SU-DHL-6 (cell line): ENCODE data around the gene SLC7A4.

Source experiments
- H2AFZ ChIP-seq: fragments of 200-600 bp; sonication (generic); 2 replicates; pipeline ENCODE4 v1.6.1; 2014; ENCODE audit warnings: low read depth, mild to moderate bottlenecking, moderate library complexity, mixed read lengths, antibody characterized with exemption, low read length; ENCODE audit not compliant: severe bottlenecking
- H3F3A ChIP-seq: fragments of 200-600 bp; shearing (Covaris generic); 2 replicates; pipeline ENCODE4 v1.6.0; 2016; ENCODE audit warnings: antibody characterized with exemption, mild to moderate bottlenecking; ENCODE audit not compliant: insufficient read depth
- H3K27ac ChIP-seq: fragments of 200-600 bp; sonication (generic); 2 replicates; pipeline ENCODE4 v1.5.1; 2016; ENCODE audit warnings: low read depth, mild to moderate bottlenecking, low read length, moderate library complexity, mixed read lengths
- H3K27me3 ChIP-seq: fragments of 200-600 bp; sonication (generic), shearing (Covaris generic); 2 replicates; pipeline ENCODE4 v1.6.0; 2014; ENCODE audit warnings: mild to moderate bottlenecking, low read length
- H3K36me3 ChIP-seq: fragments of 200-600 bp; sonication (generic); 2 replicates; pipeline ENCODE4 v1.6.1; 2014; ENCODE audit warnings: mild to moderate bottlenecking, low read length, mixed read lengths
- H3K4me2 ChIP-seq: fragments of 300-600, 200-600 bp; shearing (Covaris generic), sonication (generic); 2 replicates; pipeline ENCODE4 v1.6.0; 2014; ENCODE audit warnings: low read length, low read depth, mild to moderate bottlenecking; ENCODE audit not compliant: poor library complexity, severe bottlenecking
- H3K4me3 ChIP-seq: fragments of 200-600 bp; sonication (generic); 2 replicates; pipeline ENCODE4 v1.5.1; 2014; ENCODE audit warnings: antibody characterized with exemption, low read length, mild to moderate bottlenecking, mixed read lengths; ENCODE audit not compliant: insufficient read depth, poor library complexity, severe bottlenecking
- H3K79me2 ChIP-seq: fragments of 200-600 bp; sonication (generic); 2 replicates; pipeline ENCODE4 v1.6.1; 2014; ENCODE audit warnings: mild to moderate bottlenecking, low read length, moderate library complexity; ENCODE audit not compliant: insufficient read depth
- H3K9ac ChIP-seq: fragments of 200-600 bp; sonication (generic); 2 replicates; pipeline ENCODE4 v1.7.0; 2014; ENCODE audit warnings: mild to moderate bottlenecking, low read length
- H3K9me2 ChIP-seq: fragments of 200-600 bp; sonication (generic); replicated peaks from 2 replicates; pipeline ENCODE4 v1.6.1; 2014; ENCODE audit warnings: low read length; ENCODE audit not compliant: insufficient read depth
- H3K9me3 ChIP-seq: fragments of 200-600 bp; sonication (generic); 2 replicates; pipeline ENCODE4 v1.6.1; 2014; ENCODE audit warnings: low read length, mixed read lengths; ENCODE audit not compliant: insufficient read depth
- H4K20me1 ChIP-seq: fragments of 200-600 bp; sonication (generic); 2 replicates; pipeline ENCODE4 v1.6.1; 2014; ENCODE audit warnings: low read depth, mild to moderate bottlenecking, antibody characterized with exemption, low read length, moderate library complexity, mixed read lengths
- EZH2phosphoT487 ChIP-seq: fragments of 200-600 bp; sonication (generic), shearing (Covaris generic); conservative IDR thresholded peaks from 2 replicates; pipeline ENCODE4 v1.6.1; 2018; ENCODE audit warnings: mild to moderate bottlenecking, antibody characterized with exemption, low read length, moderate library complexity, mixed read lengths
- TF ChIP-seq, protein P1 (sequence below): fragments of 200-600 bp; sonication (generic); IDR thresholded peaks from one replicate; pipeline ENCODE4 v1.5.1; 2017; ENCODE audit warnings: antibody characterized with exemption, mild to moderate bottlenecking, low read length, moderate library complexity; ENCODE audit not compliant: insufficient read depth, poor library complexity, severe bottlenecking

SLC7A4 gene

DNA sequence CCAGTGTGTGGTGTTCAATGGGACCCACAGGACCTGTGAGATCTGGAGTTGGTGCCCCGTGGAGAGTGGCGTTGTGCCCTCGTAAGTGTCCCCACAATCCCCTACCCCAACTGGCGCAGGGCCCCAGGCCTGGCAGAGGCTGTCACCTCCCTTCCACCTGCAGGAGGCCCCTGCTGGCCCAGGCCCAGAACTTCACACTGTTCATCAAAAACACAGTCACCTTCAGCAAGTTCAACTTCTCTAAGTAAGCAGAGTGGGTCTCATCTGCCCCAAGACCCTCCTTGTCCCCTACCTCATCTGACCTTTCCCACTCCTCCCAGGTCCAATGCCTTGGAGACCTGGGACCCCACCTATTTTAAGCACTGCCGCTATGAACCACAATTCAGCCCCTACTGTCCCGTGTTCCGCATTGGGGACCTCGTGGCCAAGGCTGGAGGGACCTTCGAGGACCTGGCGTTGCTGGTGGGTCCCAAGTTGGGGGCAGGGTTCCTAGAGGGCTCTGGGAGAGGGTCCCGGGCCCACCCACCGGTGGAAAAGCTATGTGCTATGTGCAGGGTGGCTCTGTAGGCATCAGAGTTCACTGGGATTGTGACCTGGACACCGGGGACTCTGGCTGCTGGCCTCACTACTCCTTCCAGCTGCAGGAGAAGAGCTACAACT is 9.3 kb downstream of the SLC7A4 start:
- Histone ChIP-seq H3K27me3 (no peaks in the 10 kb centered on the region), H3K36me3 (no peaks in the 10 kb centered on the region), H3F3A (no peaks in the 10 kb centered on the region), H4K20me1 (no peaks in the 10 kb centered on the region), H3K9ac (no peak overlapping the region), H3K27ac (no peak overlapping the region), H3K9me2 (no peaks in the 10 kb centered on the region), H3K79me2 (no peaks in the 10 kb centered on the region), H3K4me2 (no peak overlapping the region), H3K9me3 (no peaks in the 10 kb centered on the region), H3K4me3 (no peak overlapping the region), H2AFZ (no peak overlapping the region)
- TF ChIP-seq, protein P1, sequence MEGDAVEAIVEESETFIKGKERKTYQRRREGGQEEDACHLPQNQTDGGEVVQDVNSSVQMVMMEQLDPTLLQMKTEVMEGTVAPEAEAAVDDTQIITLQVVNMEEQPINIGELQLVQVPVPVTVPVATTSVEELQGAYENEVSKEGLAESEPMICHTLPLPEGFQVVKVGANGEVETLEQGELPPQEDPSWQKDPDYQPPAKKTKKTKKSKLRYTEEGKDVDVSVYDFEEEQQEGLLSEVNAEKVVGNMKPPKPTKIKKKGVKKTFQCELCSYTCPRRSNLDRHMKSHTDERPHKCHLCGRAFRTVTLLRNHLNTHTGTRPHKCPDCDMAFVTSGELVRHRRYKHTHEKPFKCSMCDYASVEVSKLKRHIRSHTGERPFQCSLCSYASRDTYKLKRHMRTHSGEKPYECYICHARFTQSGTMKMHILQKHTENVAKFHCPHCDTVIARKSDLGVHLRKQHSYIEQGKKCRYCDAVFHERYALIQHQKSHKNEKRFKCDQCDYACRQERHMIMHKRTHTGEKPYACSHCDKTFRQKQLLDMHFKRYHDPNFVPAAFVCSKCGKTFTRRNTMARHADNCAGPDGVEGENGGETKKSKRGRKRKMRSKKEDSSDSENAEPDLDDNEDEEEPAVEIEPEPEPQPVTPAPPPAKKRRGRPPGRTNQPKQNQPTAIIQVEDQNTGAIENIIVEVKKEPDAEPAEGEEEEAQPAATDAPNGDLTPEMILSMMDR = no peak
- TF ChIP-seq EZH2phosphoT487 = no peak

DNA sequence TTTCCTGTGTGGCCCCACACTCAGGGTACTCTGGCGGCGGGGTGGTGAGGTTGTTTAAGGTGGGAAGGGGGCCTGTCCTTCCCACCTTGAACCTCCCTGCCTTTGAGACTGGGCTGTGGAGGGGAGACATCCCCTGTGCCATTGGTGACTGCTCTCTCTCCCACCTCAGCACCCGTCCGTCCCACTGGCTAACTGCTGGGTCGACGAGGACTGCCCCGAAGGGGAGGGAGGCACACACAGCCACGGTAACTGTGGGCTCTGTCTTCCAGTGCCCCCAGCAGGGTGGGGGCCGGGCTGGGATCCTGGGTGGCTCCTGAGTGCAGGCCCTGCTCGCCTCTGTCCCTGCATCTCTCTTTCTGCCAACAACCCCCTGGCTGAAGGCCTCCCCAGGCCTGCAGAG is 9.9 kb downstream of the SLC7A4 start:
- H3K4me3 ChIP-seq = no peak overlapping the region
- no peaks in the 10 kb centered on the region for H3F3A ChIP-seq
- H4K20me1 ChIP-seq = no peaks in the 10 kb centered on the region
- no peaks in the 10 kb centered on the region for H3K79me2 ChIP-seq
- H3K27me3 ChIP-seq = no peaks in the 10 kb centered on the region
- H3K4me2 ChIP-seq = no peak overlapping the region
- no peak overlapping the region for H3K27ac ChIP-seq
- TF ChIP-seq, protein P1 = no peak
- TF ChIP-seq EZH2phosphoT487 = no peak
- H3K9ac ChIP-seq = no peak overlapping the region
- H3K9me3 ChIP-seq = no peaks in the 10 kb centered on the region
- no peak overlapping the region for H2AFZ ChIP-seq
- no peaks in the 10 kb centered on the region for H3K36me3 ChIP-seq
- H3K9me2 ChIP-seq = no peaks in the 10 kb centered on the region

- no peaks in the 10 kb centered on the region for H3K79me2 ChIP-seq
- H3K4me3 ChIP-seq = no peak overlapping the region
- TF ChIP-seq, protein P1 = no peak
- no peak for TF ChIP-seq EZH2phosphoT487
These were observed 11.4 kb downstream of the SLC7A4 start for GRCh38 chr22:21020802-21021429.

More at GRCh38 chr22:21020802-21021429, 11.4 kb downstream of the SLC7A4 start:
- Histone ChIP-seq H3K4me2 (no peak overlapping the region), H3K27ac (no peak overlapping the region), H3K36me3 (no peaks in the 10 kb centered on the region), H3K9me3 (no peaks in the 10 kb centered on the region), H2AFZ (no peak overlapping the region), H3K9me2 (no peaks in the 10 kb centered on the region), H3K27me3 (no peaks in the 10 kb centered on the region), H3K9ac (no peak overlapping the region), H3F3A (no peaks in the 10 kb centered on the region), H4K20me1 (no peaks in the 10 kb centered on the region)
